Panc1 (cell line): ENCODE results near the gene SV2C. TPM values are rescaled to one million over a fixed set of nuclear protein-coding genes. Genes with fewer than 3 reads are reported as not detected.

Experiments used
- ATAC-seq: fragments of 200-7000 bp; cut with Tn5 transposase; 2 replicates; pipeline ENCODE4 v1.9.1; 2020; ENCODE audit warnings: mild to moderate bottlenecking, moderate library complexity
- BruUV-seq: library from RNA; stranded (reverse); fragments of 400-500 nt; replicated peaks from 2 replicates; lab custom pipeline; 2021; lab: Mats Ljungman, UMichigan
- CTCF ChIA-PET: fragments of 300-600 bp; sonication (Branson Sonifier 250); formaldehyde crosslinking; loops from one replicate; lab custom pipeline; 2022; ENCODE audit warnings: antibody characterized with exemption; lab: Charles Lee
- POLR2A ChIA-PET: fragments of 300-600 bp; sonication (Branson Sonifier 250); formaldehyde crosslinking; loops from one replicate; lab custom pipeline; 2022; ENCODE audit warnings: antibody characterized with exemption; lab: Charles Lee
- DNase-seq: peaks from one replicate; pipeline ENCODE4 v3.0.0-alpha.2; 2010; ENCODE audit warnings: low read depth, low spot score
- H3K27ac ChIP-seq: 2 replicates; pipeline ENCODE4 v1.5.1; 2011; ENCODE audit warnings: mild to moderate bottlenecking, low read length, inconsistent platforms
- H3K27me3 ChIP-seq: fragments of 200-500 bp; sonication (Bioruptor generic); 2 replicates; pipeline ENCODE4 v1.6.0; 2014; ENCODE audit warnings: low read length, inconsistent platforms; ENCODE audit not compliant: control insufficient read depth, insufficient read depth
- H3K36me3 ChIP-seq: fragments of 200-500 bp; sonication (Bioruptor generic); 2 replicates; pipeline ENCODE4 v1.5.1; 2014; ENCODE audit warnings: inconsistent platforms, mild to moderate bottlenecking, low read length, moderate library complexity; ENCODE audit not compliant: control insufficient read depth, insufficient read depth
- H3K4me1 ChIP-seq: 2 replicates; pipeline ENCODE4 v1.5.1; 2011; ENCODE audit warnings: inconsistent platforms, mild to moderate bottlenecking, low read length, moderate library complexity; ENCODE audit not compliant: control insufficient read depth, insufficient read depth
- H3K4me3 ChIP-seq, 2 experiments: 2 replicates each; pipeline ENCODE4 v1.5.1; 2011 to 2012; ENCODE audit warnings: low read depth in 2 of 2, low read length in 2 of 2, mild to moderate bottlenecking in 2 of 2, inconsistent platforms in 1 of 2, moderate library complexity in 1 of 2
- H3K9me3 ChIP-seq: fragments of 200-500 bp; sonication (Bioruptor generic); 2 replicates; pipeline ENCODE4 v1.5.1; 2014; ENCODE audit warnings: low read depth, mild to moderate bottlenecking, inconsistent platforms, low read length, moderate library complexity; ENCODE audit not compliant: control insufficient read depth, insufficient read depth
- POLR2AphosphoS5 ChIP-seq: IDR thresholded peaks from 2 replicates; pipeline ENCODE4 v1.6.1; 2012; ENCODE audit warnings: mild to moderate bottlenecking, low read depth, low read length, moderate library complexity
- REST ChIP-seq, 2 experiments: IDR thresholded peaks; 2 replicates each; pipeline ENCODE4 v1.6.1; 2011 to 2012; ENCODE audit warnings: low read depth in 2 of 2, control low read depth in 1 of 2, low read length in 1 of 2, mild to moderate bottlenecking in 1 of 2, moderate library complexity in 1 of 2; ENCODE audit not compliant: insufficient read depth in 1 of 2
- SIN3A ChIP-seq: IDR thresholded peaks from 2 replicates; pipeline ENCODE4 v1.6.1; 2012; ENCODE audit warnings: low read depth, mild to moderate bottlenecking, low read length, moderate library complexity, borderline replicate concordance; ENCODE audit not compliant: insufficient read depth
- TCF7L2 ChIP-seq: IDR thresholded peaks from 2 replicates; pipeline ENCODE4 v1.6.1; 2011; ENCODE audit warnings: mild to moderate bottlenecking, low read depth, low read length, inconsistent platforms
- in situ Hi-C: cut with HindIII; loops from 2 replicates; pipeline ENCODE4 v1.10.0; 2016; ENCODE audit warnings: low sequenced_read_pairs, low pct_unique_long_range_greater_than_20kb
- intact Hi-C: fragments of 100-400 bp; cut with micrococcal nuclease; formaldehyde crosslinking; loops from one replicate; pipeline ENCODE4 v1.10.0; 2022; ENCODE audit not compliant: unreplicated experiment
- total RNA-seq: library from RNA; stranded (reverse); gene quantifications from one replicate; pipeline ENCODE4 v1.2.1, GENCODE V29; 2021; ENCODE audit not compliant: unreplicated experiment
- TF ChIP-seq, protein P1 (sequence below): fragments of 450-650 bp; IDR thresholded peaks from 2 replicates; pipeline ENCODE4 v1.5.1; 2017; ENCODE audit warnings: mild to moderate bottlenecking

The SV2C gene
- total RNA-seq, 1 experiment from 2014 or later: not detected

- Histone ChIP-seq H3K4me3 (no peak overlapping the region), H3K4me1 (no peaks in the 10 kb centered on the region), H3K27me3 (peaks cover 7% of the 10 kb centered on the region), H3K9me3 (no peaks in the 10 kb centered on the region), H3K27ac (no peak overlapping the region), H3K36me3 (no peaks in the 10 kb centered on the region)
- no TSS peak for BruUV-seq
- no peak for TF ChIP-seq POLR2AphosphoS5
- TF ChIP-seq, protein P1, sequence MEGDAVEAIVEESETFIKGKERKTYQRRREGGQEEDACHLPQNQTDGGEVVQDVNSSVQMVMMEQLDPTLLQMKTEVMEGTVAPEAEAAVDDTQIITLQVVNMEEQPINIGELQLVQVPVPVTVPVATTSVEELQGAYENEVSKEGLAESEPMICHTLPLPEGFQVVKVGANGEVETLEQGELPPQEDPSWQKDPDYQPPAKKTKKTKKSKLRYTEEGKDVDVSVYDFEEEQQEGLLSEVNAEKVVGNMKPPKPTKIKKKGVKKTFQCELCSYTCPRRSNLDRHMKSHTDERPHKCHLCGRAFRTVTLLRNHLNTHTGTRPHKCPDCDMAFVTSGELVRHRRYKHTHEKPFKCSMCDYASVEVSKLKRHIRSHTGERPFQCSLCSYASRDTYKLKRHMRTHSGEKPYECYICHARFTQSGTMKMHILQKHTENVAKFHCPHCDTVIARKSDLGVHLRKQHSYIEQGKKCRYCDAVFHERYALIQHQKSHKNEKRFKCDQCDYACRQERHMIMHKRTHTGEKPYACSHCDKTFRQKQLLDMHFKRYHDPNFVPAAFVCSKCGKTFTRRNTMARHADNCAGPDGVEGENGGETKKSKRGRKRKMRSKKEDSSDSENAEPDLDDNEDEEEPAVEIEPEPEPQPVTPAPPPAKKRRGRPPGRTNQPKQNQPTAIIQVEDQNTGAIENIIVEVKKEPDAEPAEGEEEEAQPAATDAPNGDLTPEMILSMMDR: no peak
- no peak for TF ChIP-seq REST (IDR thresholded peaks at IDR 0.05; ENCODE audit: insufficient read depth in 1 of 2, low read depth in 2 of 2, low read length in 1 of 2)
- TF ChIP-seq TCF7L2: no peak
- TF ChIP-seq SIN3A: no peak
- in situ Hi-C loops: no loop called here
- CTCF ChIA-PET: no interaction called here
- no peak for ATAC-seq
- DNase-seq: no peak
- POLR2A ChIA-PET: no interaction called here
- intact Hi-C loops: no loop called here
Measured at GRCh38 chr5:76225336-76225735, 142.2 kb downstream of the SV2C start.

DNA sequence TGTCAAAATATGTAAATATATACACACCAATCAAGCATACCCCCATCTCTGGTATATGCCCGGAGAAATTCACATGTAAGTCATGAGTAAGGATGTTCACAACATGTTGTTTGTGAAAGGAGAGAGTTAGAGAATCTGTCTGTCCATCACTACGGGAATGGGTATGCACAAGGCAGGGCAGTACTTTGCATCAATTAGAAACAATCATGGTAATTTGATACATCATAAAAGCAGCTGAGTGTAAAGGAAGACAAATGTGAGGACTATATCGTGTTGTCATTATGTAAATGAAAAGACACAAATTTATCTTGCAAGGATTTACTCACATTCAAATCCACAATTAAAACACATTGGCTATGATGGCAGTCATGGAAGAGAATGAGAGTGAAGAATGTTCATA, 146.7 kb downstream of the SV2C start:
- Histone ChIP-seq H3K27ac (no peak overlapping the region), H3K27me3 (no peaks in the 10 kb centered on the region; the same call in 1 of the 2 replicates), H3K4me3 (no peak overlapping the region), H3K9me3 (no peaks in the 10 kb centered on the region), H3K36me3 (no peaks in the 10 kb centered on the region), H3K4me1 (no peaks in the 10 kb centered on the region)
- ChIA-PET POLR2A (no interaction called here), CTCF (no interaction called here)
- ATAC-seq (no peak), DNase-seq (no peak)
- TF ChIP-seq, protein P1: no peak
- TF ChIP-seq REST (IDR thresholded peaks at IDR 0.05; ENCODE audit: insufficient read depth in 1 of 2, low read depth in 2 of 2, low read length in 1 of 2): no peak
- TF ChIP-seq TCF7L2: no peak
- no peak for TF ChIP-seq POLR2AphosphoS5
- no peak for TF ChIP-seq SIN3A
- no TSS peak for BruUV-seq
- intact Hi-C loops: no loop called here
- in situ Hi-C loops: no loop called here
